Loucy (cell line): ENCODE measurements around the gene PHF14.

Experiments
- H2AFZ ChIP-seq: fragments of 200-600 bp; sonication (generic); 2 replicates; pipeline ENCODE4 v1.6.0; 2016; ENCODE audit warnings: antibody characterized with exemption, mild to moderate bottlenecking, low read length, moderate library complexity
- H3F3A ChIP-seq: fragments of 200-600 bp; 2 replicates; pipeline ENCODE4 v1.6.0; 2016; ENCODE audit warnings: antibody characterized with exemption, low read depth, mild to moderate bottlenecking
- H3K27me3 ChIP-seq: fragments of 200-600 bp; sonication (generic); 2 replicates; pipeline ENCODE4 v1.6.1; 2014; ENCODE audit warnings: low read length, mild to moderate bottlenecking; ENCODE audit not compliant: insufficient read depth, poor library complexity, severe bottlenecking
- H3K36me3 ChIP-seq: fragments of 200-600 bp; sonication (generic); 2 replicates; pipeline ENCODE4 v1.6.1; 2016; ENCODE audit warnings: low read length; ENCODE audit not compliant: insufficient read depth
- H3K4me1 ChIP-seq: fragments of 200-600 bp; sonication (generic); 2 replicates; pipeline ENCODE4 v1.5.1; 2014; ENCODE audit warnings: low read length, mild to moderate bottlenecking; ENCODE audit not compliant: insufficient read depth, poor library complexity, severe bottlenecking
- H3K4me2 ChIP-seq: fragments of 200-600 bp; sonication (generic); 2 replicates; pipeline ENCODE4 v1.6.0; 2014; ENCODE audit warnings: antibody characterized with exemption, low read length, low read depth, mild to moderate bottlenecking; ENCODE audit not compliant: poor library complexity, severe bottlenecking
- H3K4me3 ChIP-seq: fragments of 200-600 bp; sonication (generic); 2 replicates; pipeline ENCODE4 v1.5.1; 2014; ENCODE audit warnings: low read length, mild to moderate bottlenecking, mixed read lengths; ENCODE audit not compliant: poor library complexity, severe bottlenecking
- H3K79me2 ChIP-seq: fragments of 200-600 bp; sonication (generic); 2 replicates; pipeline ENCODE4 v1.6.1; 2014; ENCODE audit warnings: low read length; ENCODE audit not compliant: insufficient read depth
- H3K9ac ChIP-seq: fragments of 200-600 bp; sonication (generic); 2 replicates; pipeline ENCODE4 v1.6.0; 2014; ENCODE audit warnings: mild to moderate bottlenecking, low read depth, low read length, moderate library complexity; ENCODE audit not compliant: poor library complexity, severe bottlenecking
- H3K9me2 ChIP-seq: fragments of 200-600 bp; sonication (generic); replicated peaks from 2 replicates; pipeline ENCODE4 v1.6.1; 2016; ENCODE audit warnings: low read depth, low read length, mixed read lengths
- H3K9me3 ChIP-seq: fragments of 200-600 bp; sonication (generic); 2 replicates; pipeline ENCODE4 v1.6.1; 2014; ENCODE audit warnings: mild to moderate bottlenecking, antibody characterized with exemption, low read length, low read depth; ENCODE audit not compliant: insufficient read depth
- H4K20me1 ChIP-seq: fragments of 200-600 bp; sonication (generic); 2 replicates; pipeline ENCODE4 v1.6.0; 2014; ENCODE audit warnings: antibody characterized with exemption, low read length, mild to moderate bottlenecking; ENCODE audit not compliant: insufficient read depth, poor library complexity, severe bottlenecking
- EZH2phosphoT487 ChIP-seq: fragments of 200-600 bp; IDR thresholded peaks from 2 replicates; pipeline ENCODE4 v1.6.1; 2018; ENCODE audit warnings: antibody characterized with exemption, mild to moderate bottlenecking, moderate library complexity, borderline replicate concordance
- TF ChIP-seq, protein P1 (sequence below): fragments of 200-600 bp; sonication (generic); conservative IDR thresholded peaks from 2 replicates; pipeline ENCODE4 v1.5.1; 2014; ENCODE audit warnings: mild to moderate bottlenecking, antibody characterized with exemption, low read length

The PHF14 gene

DNA sequence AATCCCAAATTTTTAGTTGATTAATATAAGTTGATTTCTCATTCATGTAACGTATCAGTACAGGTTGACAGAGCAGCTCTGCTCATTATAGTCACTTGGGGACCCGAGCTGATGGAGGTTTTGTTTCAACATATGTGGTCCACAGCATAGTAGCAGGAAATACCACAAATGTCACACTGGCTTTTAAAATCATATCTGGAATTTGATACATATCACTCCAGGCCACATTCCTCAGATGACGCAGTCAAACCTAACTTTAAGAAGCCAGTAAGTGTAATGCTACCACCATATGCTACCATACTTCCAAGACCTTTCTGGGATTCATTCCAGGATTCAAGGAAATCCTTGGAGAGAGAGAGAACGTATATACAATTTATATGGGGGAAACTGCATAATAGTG is 156.3 kb downstream of the PHF14 start:
- Histone ChIP-seq H4K20me1 (no peaks in the 10 kb centered on the region), H3K4me2 (no peak overlapping the region), H3F3A (peaks cover 8% of the 10 kb centered on the region; the same call in 1 of the 2 replicates), H3K79me2 (no peaks in the 10 kb centered on the region), H3K9me3 (no peaks in the 10 kb centered on the region), H3K36me3 (no peaks in the 10 kb centered on the region), H3K9ac (no peak overlapping the region), H3K9me2 (no peaks in the 10 kb centered on the region), H3K4me1 (peaks cover 53% of the 10 kb centered on the region), H3K27me3 (no peaks in the 10 kb centered on the region), H3K4me3 (no peak overlapping the region), H2AFZ (no peak overlapping the region)
- TF ChIP-seq EZH2phosphoT487, result no peak
- TF ChIP-seq, protein P1, sequence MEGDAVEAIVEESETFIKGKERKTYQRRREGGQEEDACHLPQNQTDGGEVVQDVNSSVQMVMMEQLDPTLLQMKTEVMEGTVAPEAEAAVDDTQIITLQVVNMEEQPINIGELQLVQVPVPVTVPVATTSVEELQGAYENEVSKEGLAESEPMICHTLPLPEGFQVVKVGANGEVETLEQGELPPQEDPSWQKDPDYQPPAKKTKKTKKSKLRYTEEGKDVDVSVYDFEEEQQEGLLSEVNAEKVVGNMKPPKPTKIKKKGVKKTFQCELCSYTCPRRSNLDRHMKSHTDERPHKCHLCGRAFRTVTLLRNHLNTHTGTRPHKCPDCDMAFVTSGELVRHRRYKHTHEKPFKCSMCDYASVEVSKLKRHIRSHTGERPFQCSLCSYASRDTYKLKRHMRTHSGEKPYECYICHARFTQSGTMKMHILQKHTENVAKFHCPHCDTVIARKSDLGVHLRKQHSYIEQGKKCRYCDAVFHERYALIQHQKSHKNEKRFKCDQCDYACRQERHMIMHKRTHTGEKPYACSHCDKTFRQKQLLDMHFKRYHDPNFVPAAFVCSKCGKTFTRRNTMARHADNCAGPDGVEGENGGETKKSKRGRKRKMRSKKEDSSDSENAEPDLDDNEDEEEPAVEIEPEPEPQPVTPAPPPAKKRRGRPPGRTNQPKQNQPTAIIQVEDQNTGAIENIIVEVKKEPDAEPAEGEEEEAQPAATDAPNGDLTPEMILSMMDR, result no peak

DNA sequence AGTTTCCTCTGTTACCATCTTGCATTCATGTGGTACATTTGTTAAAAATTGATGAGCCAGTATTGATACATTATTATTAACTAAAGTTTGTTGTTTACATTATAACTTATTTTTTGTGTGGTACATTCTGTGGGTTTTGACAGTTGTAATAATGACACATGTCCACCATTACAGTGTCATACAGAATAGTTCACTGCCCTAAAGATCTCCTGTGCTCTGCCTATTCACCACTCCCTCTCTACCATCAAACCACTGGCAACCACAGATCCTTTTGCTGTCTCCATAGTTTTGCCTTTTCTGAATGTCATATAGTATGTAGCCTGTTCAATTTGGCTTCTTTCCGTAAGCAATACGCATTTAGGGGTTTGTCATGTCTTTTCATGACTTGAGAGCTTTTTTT is 156.9 kb downstream of the PHF14 start:
- no peak overlapping the region for H2AFZ ChIP-seq
- H3K9ac ChIP-seq, result no peak overlapping the region
- no peaks in the 10 kb centered on the region for H3K36me3 ChIP-seq
- no peak overlapping the region for H3K4me3 ChIP-seq
- H3K4me1 ChIP-seq, result peaks cover 58% of the 10 kb centered on the region
- H3K9me2 ChIP-seq, result no peaks in the 10 kb centered on the region
- H3F3A ChIP-seq, result peaks cover 8% of the 10 kb centered on the region; the same call in 1 of the 2 replicates
- no peaks in the 10 kb centered on the region for H4K20me1 ChIP-seq
- H3K27me3 ChIP-seq, result no peaks in the 10 kb centered on the region
- no peak overlapping the region for H3K4me2 ChIP-seq
- H3K9me3 ChIP-seq, result no peaks in the 10 kb centered on the region
- H3K79me2 ChIP-seq, result no peaks in the 10 kb centered on the region
- TF ChIP-seq EZH2phosphoT487, result no peak
- TF ChIP-seq, protein P1, result no peak

GRCh38 chr7:11133436-11133959 is 159.8 kb downstream of the PHF14 start:
- no peaks in the 10 kb centered on the region for H3K36me3 ChIP-seq
- H3K79me2 ChIP-seq, result no peaks in the 10 kb centered on the region
- no peak overlapping the region for H2AFZ ChIP-seq
- no peak overlapping the region for H3K9ac ChIP-seq
- no peaks in the 10 kb centered on the region for H3K27me3 ChIP-seq
- no peaks in the 10 kb centered on the region for H3K9me3 ChIP-seq
- H3K4me2 ChIP-seq, result no peak overlapping the region
- H3K4me1 ChIP-seq, result peaks cover 54% of the 10 kb centered on the region
- H3F3A ChIP-seq, result peaks cover 10% of the 10 kb centered on the region; the same call in 1 of the 2 replicates
- TF ChIP-seq EZH2phosphoT487, result no peak
- TF ChIP-seq, protein P1, result no peak
- H3K9me2 ChIP-seq, result no peaks in the 10 kb centered on the region
- H4K20me1 ChIP-seq, result no peaks in the 10 kb centered on the region
- H3K4me3 ChIP-seq, result no peak overlapping the region
